HepG2 (cell line): ENCODE data around the gene RETREG2. TPM values are rescaled to one million over a fixed set of nuclear protein-coding genes. Genes with fewer than 3 reads are reported as not detected.

ENCODE experiments used
- ETV6 ChIP-seq: sonication (generic); formaldehyde crosslinking; conservative IDR thresholded peaks from 2 replicates; pipeline ENCODE4 v1.4.0; 2020; ENCODE audit warnings: missing genetic modification reagents
- GFI1 ChIP-seq: sonication (generic); formaldehyde crosslinking; IDR thresholded peaks from 2 replicates; pipeline ENCODE4 v1.5.0; 2020; ENCODE audit warnings: missing genetic modification reagents, mild to moderate bottlenecking, borderline replicate concordance
- JDP2 ChIP-seq: sonication (generic); formaldehyde crosslinking; IDR thresholded peaks from 2 replicates; pipeline ENCODE4 v1.8.1; 2022; ENCODE audit warnings: missing genetic modification reagents, borderline replicate concordance
- KLF6 ChIP-seq: IDR thresholded peaks from 2 replicates; pipeline ENCODE4 v1.8.0; 2016; ENCODE audit warnings: missing biosample characterization, missing genetic modification reagents
- KMT2A ChIP-seq: sonication (generic); formaldehyde crosslinking; IDR thresholded peaks from 2 replicates; pipeline ENCODE4 v1.4.0; 2020; ENCODE audit warnings: missing genetic modification reagents
- MAX ChIP-seq: IDR thresholded peaks from 2 replicates; pipeline ENCODE4 v1.6.1; 2012; ENCODE audit warnings: inconsistent platforms
- MYPOP ChIP-seq: sonication (generic); formaldehyde crosslinking; IDR thresholded peaks from 2 replicates; pipeline ENCODE4 v1.8.1; 2023; ENCODE audit warnings: mild to moderate bottlenecking, moderate library complexity, missing genetic modification reagents
- SIN3A ChIP-seq: IDR thresholded peaks from 2 replicates; pipeline ENCODE4 v1.6.1; 2011; ENCODE audit warnings: low read depth, mild to moderate bottlenecking, control low read depth, low read length, borderline replicate concordance
- SMAD3 ChIP-seq: sonication (generic); formaldehyde crosslinking; IDR thresholded peaks from 2 replicates; pipeline ENCODE4 v1.4.0; 2020; ENCODE audit warnings: missing genetic modification reagents
- SMC3 ChIP-seq: IDR thresholded peaks from 2 replicates; pipeline ENCODE4 v1.6.1; 2011; ENCODE audit warnings: low read length, improper control_type of control experiment
- SPEN ChIP-seq: sonication (generic); formaldehyde crosslinking; IDR thresholded peaks from 2 replicates; pipeline ENCODE4 v1.5.1; 2020; ENCODE audit warnings: low read depth, mild to moderate bottlenecking, missing genetic modification reagents
- ZFP41 ChIP-seq: sonication (generic); formaldehyde crosslinking; IDR thresholded peaks from 2 replicates; pipeline ENCODE4 v1.4.0; 2020; ENCODE audit warnings: mild to moderate bottlenecking, missing genetic modification reagents, borderline replicate concordance
- ZMAT3 ChIP-seq: sonication (generic); formaldehyde crosslinking; conservative IDR thresholded peaks from 2 replicates; pipeline ENCODE4 v1.7.0; 2021; ENCODE audit warnings: missing genetic modification reagents
- ZNF207 ChIP-seq: fragments of 450-650 bp; IDR thresholded peaks from 2 replicates; pipeline ENCODE4 v1.6.1; 2016; ENCODE audit warnings: antibody characterized with exemption, borderline replicate concordance
- ZNF235 ChIP-seq: sonication (generic); formaldehyde crosslinking; IDR thresholded peaks from 2 replicates; pipeline ENCODE4 v1.8.1; 2023; ENCODE audit warnings: mild to moderate bottlenecking, missing genetic modification reagents, borderline replicate concordance
- ZNF33A ChIP-seq: sonication (generic); formaldehyde crosslinking; IDR thresholded peaks from 2 replicates; pipeline ENCODE4 v1.5.1; 2020; ENCODE audit warnings: missing genetic modification reagents, mild to moderate bottlenecking, moderate library complexity, borderline replicate concordance
- ZNF430 ChIP-seq: sonication (generic); formaldehyde crosslinking; IDR thresholded peaks from 2 replicates; pipeline ENCODE4 v1.9.0; 2021; ENCODE audit warnings: mild to moderate bottlenecking, missing genetic modification reagents
- ZNF563 ChIP-seq: sonication (generic); formaldehyde crosslinking; IDR thresholded peaks from 2 replicates; pipeline ENCODE4 v1.8.0; 2022; ENCODE audit warnings: mild to moderate bottlenecking, moderate library complexity, missing genetic modification reagents
- ZNF782 ChIP-seq: sonication (generic); formaldehyde crosslinking; IDR thresholded peaks from 2 replicates; pipeline ENCODE4 v1.4.0; 2020; ENCODE audit warnings: missing genetic modification reagents, mild to moderate bottlenecking, borderline replicate concordance
- ZSCAN9 ChIP-seq: IDR thresholded peaks from 2 replicates; pipeline ENCODE4 v1.6.1; 2016; ENCODE audit warnings: borderline replicate concordance
- polyA plus RNA-seq, 8 experiments: library from polyadenylated mRNA; depleted of rRNA in 3 of 8; stranded (reverse) in 7 of 8; unstranded in 1 of 8; fragments of >200 nt; fragmentation: Illumina TruSeq in 4 of 8; extraction: Trizol in 4 of 8; gene quantifications; 2 replicates each; pipeline versions ENCODE4 v1.2.1 to v1.2.3, GENCODE V29; 2011 to 2016; ENCODE audit warnings: low read depth in 4 of 8, missing spikeins in 1 of 8, mixed read lengths in 1 of 8; ENCODE audit not compliant: insufficient read depth in 1 of 8
- total RNA-seq, 5 experiments: library from RNA; depleted of rRNA; stranded (reverse); fragments of >200 nt; fragmentation: Illumina TruSeq; extraction: Trizol; gene quantifications; 2 replicates each; pipeline ENCODE4 v1.2.3, GENCODE V29; 2016; ENCODE audit warnings: low read depth in 1 of 5
- TF ChIP-seq, protein P1 (sequence below), 2 experiments: sonication (generic) in 1 of 2; formaldehyde crosslinking in 1 of 2; IDR thresholded peaks; 2 replicates each; pipeline versions ENCODE4 v1.4.0 to v1.6.1; 2016 to 2020; ENCODE audit warnings: borderline replicate concordance in 1 of 2, low read depth in 1 of 2, mild to moderate bottlenecking in 1 of 2, missing genetic modification reagents in 1 of 2
- TF ChIP-seq, protein P2 (sequence below): sonication (generic); formaldehyde crosslinking; IDR thresholded peaks from 2 replicates; pipeline ENCODE4 v1.5.0; 2020; ENCODE audit warnings: missing genetic modification reagents
- TF ChIP-seq, protein P3 (sequence below): sonication (generic); formaldehyde crosslinking; IDR thresholded peaks from 2 replicates; pipeline ENCODE4 v1.5.0; 2020; ENCODE audit warnings: mild to moderate bottlenecking, missing genetic modification reagents

Gene RETREG2
- total and polyA plus RNA-seq, 2 of the 13 experiments (the other 11 are each of a cell fraction or from before 2014, with no cell fraction given): 86.0 to 134 TPM

DNA sequence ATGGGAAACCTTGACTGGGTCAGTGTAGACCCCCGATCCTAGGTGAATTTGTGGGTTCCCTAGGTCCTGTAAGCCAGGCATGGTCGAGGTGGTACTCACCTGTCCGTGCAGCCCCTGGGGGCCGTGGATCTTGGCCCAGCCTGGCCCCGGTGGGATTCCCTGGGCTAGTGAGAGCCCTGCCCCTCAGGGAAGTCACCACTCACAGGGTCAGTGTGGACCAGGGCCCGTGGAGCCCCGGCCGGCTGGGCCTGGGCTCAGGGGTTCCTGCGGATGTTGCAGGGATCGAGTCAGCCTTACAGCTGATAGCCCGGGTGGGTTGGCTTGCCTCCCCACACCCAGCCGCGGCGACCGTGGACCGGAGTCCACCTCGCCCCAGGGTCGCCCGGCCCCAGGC, 50.8 kb downstream of the RETREG2 start (continued):
- TF ChIP-seq, protein P1, sequence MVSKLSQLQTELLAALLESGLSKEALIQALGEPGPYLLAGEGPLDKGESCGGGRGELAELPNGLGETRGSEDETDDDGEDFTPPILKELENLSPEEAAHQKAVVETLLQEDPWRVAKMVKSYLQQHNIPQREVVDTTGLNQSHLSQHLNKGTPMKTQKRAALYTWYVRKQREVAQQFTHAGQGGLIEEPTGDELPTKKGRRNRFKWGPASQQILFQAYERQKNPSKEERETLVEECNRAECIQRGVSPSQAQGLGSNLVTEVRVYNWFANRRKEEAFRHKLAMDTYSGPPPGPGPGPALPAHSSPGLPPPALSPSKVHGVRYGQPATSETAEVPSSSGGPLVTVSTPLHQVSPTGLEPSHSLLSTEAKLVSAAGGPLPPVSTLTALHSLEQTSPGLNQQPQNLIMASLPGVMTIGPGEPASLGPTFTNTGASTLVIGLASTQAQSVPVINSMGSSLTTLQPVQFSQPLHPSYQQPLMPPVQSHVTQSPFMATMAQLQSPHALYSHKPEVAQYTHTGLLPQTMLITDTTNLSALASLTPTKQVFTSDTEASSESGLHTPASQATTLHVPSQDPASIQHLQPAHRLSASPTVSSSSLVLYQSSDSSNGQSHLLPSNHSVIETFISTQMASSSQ (IDR thresholded peaks at IDR 0.05; ENCODE audit: low read depth): no peak
- TF ChIP-seq, protein P1 (CRISPR knock-in tag; IDR thresholded peaks at IDR 0.05; ENCODE audit: borderline replicate concordance): peak; percentile 14; the same call in 1 of the 2 replicates
- no peak for TF ChIP-seq ZNF563 (CRISPR knock-in tag)
- no peak for TF ChIP-seq ZNF235 (CRISPR knock-in tag)
- TF ChIP-seq MYPOP (CRISPR knock-in tag): no peak
- no peak for TF ChIP-seq SMAD3 (CRISPR knock-in tag)
- TF ChIP-seq ZNF207: no peak
- TF ChIP-seq, protein P2, sequence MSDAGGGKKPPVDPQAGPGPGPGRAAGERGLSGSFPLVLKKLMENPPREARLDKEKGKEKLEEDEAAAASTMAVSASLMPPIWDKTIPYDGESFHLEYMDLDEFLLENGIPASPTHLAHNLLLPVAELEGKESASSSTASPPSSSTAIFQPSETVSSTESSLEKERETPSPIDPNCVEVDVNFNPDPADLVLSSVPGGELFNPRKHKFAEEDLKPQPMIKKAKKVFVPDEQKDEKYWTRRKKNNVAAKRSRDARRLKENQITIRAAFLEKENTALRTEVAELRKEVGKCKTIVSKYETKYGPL (CRISPR knock-in tag): no peak
- TF ChIP-seq GFI1 (CRISPR knock-in tag): 0 out of 2 replicates have a peak, but pooled peaks have one; percentile 26
- no peak for TF ChIP-seq ZSCAN9 (CRISPR knock-in tag)
- TF ChIP-seq ZNF782 (CRISPR knock-in tag): peak; percentile 74; the same call in 1 of the 2 replicates
- TF ChIP-seq, protein P3, sequence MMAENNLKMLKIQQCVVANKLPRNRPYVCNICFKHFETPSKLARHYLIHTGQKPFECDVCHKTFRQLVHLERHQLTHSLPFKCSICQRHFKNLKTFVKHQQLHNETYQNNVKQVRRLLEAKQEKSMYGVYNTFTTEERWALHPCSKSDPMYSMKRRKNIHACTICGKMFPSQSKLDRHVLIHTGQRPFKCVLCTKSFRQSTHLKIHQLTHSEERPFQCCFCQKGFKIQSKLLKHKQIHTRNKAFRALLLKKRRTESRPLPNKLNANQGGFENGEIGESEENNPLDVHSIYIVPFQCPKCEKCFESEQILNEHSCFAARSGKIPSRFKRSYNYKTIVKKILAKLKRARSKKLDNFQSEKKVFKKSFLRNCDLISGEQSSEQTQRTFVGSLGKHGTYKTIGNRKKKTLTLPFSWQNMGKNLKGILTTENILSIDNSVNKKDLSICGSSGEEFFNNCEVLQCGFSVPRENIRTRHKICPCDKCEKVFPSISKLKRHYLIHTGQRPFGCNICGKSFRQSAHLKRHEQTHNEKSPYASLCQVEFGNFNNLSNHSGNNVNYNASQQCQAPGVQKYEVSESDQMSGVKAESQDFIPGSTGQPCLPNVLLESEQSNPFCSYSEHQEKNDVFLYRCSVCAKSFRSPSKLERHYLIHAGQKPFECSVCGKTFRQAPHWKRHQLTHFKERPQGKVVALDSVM (CRISPR knock-in tag): no peak
- TF ChIP-seq SMC3: no peak
- no peak for TF ChIP-seq SPEN (CRISPR knock-in tag)
- TF ChIP-seq ETV6 (CRISPR knock-in tag): 0 out of 2 replicates have a peak, but pooled peaks have one; percentile 32
- no peak for TF ChIP-seq ZNF33A (CRISPR knock-in tag)
- TF ChIP-seq ZNF430 (CRISPR knock-in tag): peak; percentile 6; the same call in 1 of the 2 replicates
- no peak for TF ChIP-seq KLF6
- TF ChIP-seq KMT2A (CRISPR knock-in tag): no peak
- TF ChIP-seq MAX: no peak
- 0 out of 2 replicates have a peak, but pooled peaks have one; percentile 21 for TF ChIP-seq ZFP41 (CRISPR knock-in tag)
- TF ChIP-seq SIN3A: peak; percentile 59; the same call in 1 of the 2 replicates
- no peak for TF ChIP-seq ZMAT3 (CRISPR knock-in tag)
- no peak for TF ChIP-seq JDP2 (CRISPR knock-in tag)
